SK-N-SH (cell line): Measurements from ENCODE around the gene CDH23.

Source experiments
- CHD2 ChIP-seq: fragments of 150-350 bp; IDR thresholded peaks from 2 replicates; pipeline ENCODE4 v1.6.1; 2018; ENCODE audit warnings: low read length; ENCODE audit not compliant: partially characterized antibody
- GABPA ChIP-seq: IDR thresholded peaks from 2 replicates; pipeline ENCODE4 v1.4.0; 2012; ENCODE audit warnings: low read depth, mild to moderate bottlenecking
- NFIC ChIP-seq: IDR thresholded peaks from 2 replicates; pipeline ENCODE4 v1.4.0; 2012; ENCODE audit warnings: borderline replicate concordance
- NRF1 ChIP-seq: IDR thresholded peaks from 2 replicates; pipeline ENCODE4 v1.6.1; 2012; ENCODE audit warnings: low read depth, mild to moderate bottlenecking, low read length
- PBX3 ChIP-seq: IDR thresholded peaks from 2 replicates; pipeline ENCODE4; 2012
- POLR2AphosphoS5 ChIP-seq: IDR thresholded peaks from 2 replicates; pipeline ENCODE4 v1.6.1; 2012; ENCODE audit warnings: low read depth, low read length
- RAD21 ChIP-seq: IDR thresholded peaks from 2 replicates; pipeline ENCODE4 v1.6.1; 2012; ENCODE audit warnings: mild to moderate bottlenecking, low read length
- RFX5 ChIP-seq: IDR thresholded peaks from 2 replicates; pipeline ENCODE4 v1.6.1; 2012; ENCODE audit warnings: mild to moderate bottlenecking, improper control_type of control experiment, low read length
- RXRA ChIP-seq: IDR thresholded peaks from 2 replicates; pipeline ENCODE4 v1.4.0; 2012; ENCODE audit warnings: low read depth, mild to moderate bottlenecking, borderline replicate concordance
- TAF1 ChIP-seq: IDR thresholded peaks from 2 replicates; pipeline ENCODE4 v1.6.1; 2012; ENCODE audit warnings: low read depth, mild to moderate bottlenecking, low read length, moderate library complexity, borderline replicate concordance
- TEAD4 ChIP-seq: IDR thresholded peaks from 2 replicates; pipeline ENCODE4 v1.4.0; 2012; ENCODE audit warnings: mild to moderate bottlenecking, borderline replicate concordance; ENCODE audit not compliant: insufficient read depth
- USF1 ChIP-seq: IDR thresholded peaks from 2 replicates; pipeline ENCODE4 v1.4.0; 2012; ENCODE audit warnings: low read depth, borderline replicate concordance
- TF ChIP-seq, protein P1 (sequence below): fragments of 200-600 bp; sonication (generic); IDR thresholded peaks from 2 replicates; pipeline ENCODE4 v1.6.1; 2017; ENCODE audit warnings: antibody characterized with exemption, mild to moderate bottlenecking, moderate library complexity
- TF ChIP-seq, protein P2 (sequence below): IDR thresholded peaks from 2 replicates; pipeline ENCODE4 v1.6.1; 2012; ENCODE audit warnings: mild to moderate bottlenecking, low read depth, low read length, moderate library complexity

GRCh38 chr10:71660313-71660712 lies 263.6 kb downstream of the CDH23 start:
- TF ChIP-seq NFIC (no peak), PBX3 (no peak), RFX5 (no peak), POLR2AphosphoS5 (no peak), GABPA (no peak), RXRA (no peak), NRF1 (no peak), CHD2 (no peak), USF1 (no peak), RAD21 (no peak), TEAD4 (no peak), TAF1 (no peak)
- TF ChIP-seq, protein P1, sequence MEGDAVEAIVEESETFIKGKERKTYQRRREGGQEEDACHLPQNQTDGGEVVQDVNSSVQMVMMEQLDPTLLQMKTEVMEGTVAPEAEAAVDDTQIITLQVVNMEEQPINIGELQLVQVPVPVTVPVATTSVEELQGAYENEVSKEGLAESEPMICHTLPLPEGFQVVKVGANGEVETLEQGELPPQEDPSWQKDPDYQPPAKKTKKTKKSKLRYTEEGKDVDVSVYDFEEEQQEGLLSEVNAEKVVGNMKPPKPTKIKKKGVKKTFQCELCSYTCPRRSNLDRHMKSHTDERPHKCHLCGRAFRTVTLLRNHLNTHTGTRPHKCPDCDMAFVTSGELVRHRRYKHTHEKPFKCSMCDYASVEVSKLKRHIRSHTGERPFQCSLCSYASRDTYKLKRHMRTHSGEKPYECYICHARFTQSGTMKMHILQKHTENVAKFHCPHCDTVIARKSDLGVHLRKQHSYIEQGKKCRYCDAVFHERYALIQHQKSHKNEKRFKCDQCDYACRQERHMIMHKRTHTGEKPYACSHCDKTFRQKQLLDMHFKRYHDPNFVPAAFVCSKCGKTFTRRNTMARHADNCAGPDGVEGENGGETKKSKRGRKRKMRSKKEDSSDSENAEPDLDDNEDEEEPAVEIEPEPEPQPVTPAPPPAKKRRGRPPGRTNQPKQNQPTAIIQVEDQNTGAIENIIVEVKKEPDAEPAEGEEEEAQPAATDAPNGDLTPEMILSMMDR = no peak
- TF ChIP-seq, protein P2, sequence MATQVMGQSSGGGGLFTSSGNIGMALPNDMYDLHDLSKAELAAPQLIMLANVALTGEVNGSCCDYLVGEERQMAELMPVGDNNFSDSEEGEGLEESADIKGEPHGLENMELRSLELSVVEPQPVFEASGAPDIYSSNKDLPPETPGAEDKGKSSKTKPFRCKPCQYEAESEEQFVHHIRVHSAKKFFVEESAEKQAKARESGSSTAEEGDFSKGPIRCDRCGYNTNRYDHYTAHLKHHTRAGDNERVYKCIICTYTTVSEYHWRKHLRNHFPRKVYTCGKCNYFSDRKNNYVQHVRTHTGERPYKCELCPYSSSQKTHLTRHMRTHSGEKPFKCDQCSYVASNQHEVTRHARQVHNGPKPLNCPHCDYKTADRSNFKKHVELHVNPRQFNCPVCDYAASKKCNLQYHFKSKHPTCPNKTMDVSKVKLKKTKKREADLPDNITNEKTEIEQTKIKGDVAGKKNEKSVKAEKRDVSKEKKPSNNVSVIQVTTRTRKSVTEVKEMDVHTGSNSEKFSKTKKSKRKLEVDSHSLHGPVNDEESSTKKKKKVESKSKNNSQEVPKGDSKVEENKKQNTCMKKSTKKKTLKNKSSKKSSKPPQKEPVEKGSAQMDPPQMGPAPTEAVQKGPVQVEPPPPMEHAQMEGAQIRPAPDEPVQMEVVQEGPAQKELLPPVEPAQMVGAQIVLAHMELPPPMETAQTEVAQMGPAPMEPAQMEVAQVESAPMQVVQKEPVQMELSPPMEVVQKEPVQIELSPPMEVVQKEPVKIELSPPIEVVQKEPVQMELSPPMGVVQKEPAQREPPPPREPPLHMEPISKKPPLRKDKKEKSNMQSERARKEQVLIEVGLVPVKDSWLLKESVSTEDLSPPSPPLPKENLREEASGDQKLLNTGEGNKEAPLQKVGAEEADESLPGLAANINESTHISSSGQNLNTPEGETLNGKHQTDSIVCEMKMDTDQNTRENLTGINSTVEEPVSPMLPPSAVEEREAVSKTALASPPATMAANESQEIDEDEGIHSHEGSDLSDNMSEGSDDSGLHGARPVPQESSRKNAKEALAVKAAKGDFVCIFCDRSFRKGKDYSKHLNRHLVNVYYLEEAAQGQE = no peak
